ENCODE data around the gene TANC1.

The TANC1 gene

GRCh38 chr2:159118115-159118858, 149.8 kb downstream of the TANC1 start:
- peak; percentile 70 for DNase-seq (ENCODE audit: low read depth)

- no peak for DNase-seq (ENCODE audit: low read depth)
Observed at GRCh38 chr2:159118859-159119500, 150.5 kb downstream of the TANC1 start.

- no peak for DNase-seq (ENCODE audit: low read depth)
Observed at GRCh38 chr2:159119652-159120257, 151.3 kb downstream of the TANC1 start.

GRCh38 chr2:159123786-159124185, 155.3 kb downstream of the TANC1 start:
- no peak for DNase-seq (ENCODE audit: low read depth)

- DNase-seq (ENCODE audit: low read depth), result no peak
Observed at GRCh38 chr2:159124441-159124911, 156.0 kb downstream of the TANC1 start.

GRCh38 chr2:159124931-159125467, 156.6 kb downstream of the TANC1 start:
- DNase-seq (ENCODE audit: low read depth), result no peak

GRCh38 chr2:159125858-159126257, 157.4 kb downstream of the TANC1 start:
- DNase-seq (ENCODE audit: low read depth), result no peak

- DNase-seq (ENCODE audit: low read depth), result no peak
Observed at GRCh38 chr2:159126432-159127022, 158.1 kb downstream of the TANC1 start.

GRCh38 chr2:159128191-159128590, 159.8 kb downstream of the TANC1 start:
- no peak for DNase-seq (ENCODE audit: low read depth)

GRCh38 chr2:159129269-159129668, 160.8 kb downstream of the TANC1 start:
- DNase-seq (ENCODE audit: low read depth), result no peak

- DNase-seq (ENCODE audit: low read depth), result no peak
Observed at GRCh38 chr2:159129824-159130223, 161.4 kb downstream of the TANC1 start.

- no peak for DNase-seq (ENCODE audit: low read depth)
Observed at GRCh38 chr2:159130302-159130701, 161.9 kb downstream of the TANC1 start.

GRCh38 chr2:159131267-159131913, 162.9 kb downstream of the TANC1 start:
- DNase-seq (ENCODE audit: low read depth), result no peak

GRCh38 chr2:159131914-159132281, 163.5 kb downstream of the TANC1 start:
- no peak for DNase-seq (ENCODE audit: low read depth)

GRCh38 chr2:159133797-159134196, 165.4 kb downstream of the TANC1 start:
- DNase-seq (ENCODE audit: low read depth), result no peak

- DNase-seq (ENCODE audit: low read depth), result no peak
Observed at GRCh38 chr2:159134979-159135378, 166.5 kb downstream of the TANC1 start.

GRCh38 chr2:159136391-159136790, 168.0 kb downstream of the TANC1 start:
- no peak for DNase-seq (ENCODE audit: low read depth)

GRCh38 chr2:159137511-159138241, 169.2 kb downstream of the TANC1 start:
- no peak for DNase-seq (ENCODE audit: low read depth)

- no peak for DNase-seq (ENCODE audit: low read depth)
Observed at GRCh38 chr2:159138642-159139182, 170.3 kb downstream of the TANC1 start.

GRCh38 chr2:159139216-159139933, 170.9 kb downstream of the TANC1 start:
- DNase-seq (ENCODE audit: low read depth), result no peak

All from activated T-cell treated with anti-CD3 and anti-CD28 coated beads for 24 hours (primary cell).